DND-41 (cell line): Measurements from ENCODE around the gene NUP214.

Experiments
- EZH2 ChIP-seq: IDR thresholded peaks from 3 replicates; pipeline ENCODE4 v1.6.1; 2012; ENCODE audit warnings: borderline replicate concordance, low read depth, mild to moderate bottlenecking, moderate library complexity, low read length, inconsistent platforms; ENCODE audit not compliant: severe bottlenecking
- TF ChIP-seq, protein P1 (sequence below): IDR thresholded peaks from 2 replicates; pipeline ENCODE4 v1.5.1; 2012; ENCODE audit warnings: borderline replicate concordance, low read length, moderate library complexity, mild to moderate bottlenecking; ENCODE audit not compliant: poor library complexity, severe bottlenecking; ENCODE audit errors: extremely low read depth

DNA sequence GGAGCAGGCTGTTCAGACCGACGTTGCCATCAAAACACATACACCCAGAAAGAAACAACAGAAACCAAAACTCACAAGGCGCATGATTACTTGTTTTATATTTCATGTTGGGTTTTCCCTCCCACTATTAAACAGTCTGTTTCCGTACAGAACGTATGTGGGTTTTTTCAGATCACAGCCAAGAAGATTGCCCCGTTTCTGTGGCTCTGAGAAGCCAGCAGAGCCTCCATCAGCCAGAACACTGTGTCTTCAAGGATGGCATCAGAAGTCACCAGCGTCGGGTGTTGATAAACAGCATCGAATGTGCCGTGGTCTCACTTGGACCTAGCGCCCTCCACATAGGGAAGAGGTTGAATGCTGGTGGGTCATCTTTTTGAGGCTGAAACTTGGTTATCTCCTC, 108.2 kb downstream of the NUP214 start:
- TF ChIP-seq, protein P1, sequence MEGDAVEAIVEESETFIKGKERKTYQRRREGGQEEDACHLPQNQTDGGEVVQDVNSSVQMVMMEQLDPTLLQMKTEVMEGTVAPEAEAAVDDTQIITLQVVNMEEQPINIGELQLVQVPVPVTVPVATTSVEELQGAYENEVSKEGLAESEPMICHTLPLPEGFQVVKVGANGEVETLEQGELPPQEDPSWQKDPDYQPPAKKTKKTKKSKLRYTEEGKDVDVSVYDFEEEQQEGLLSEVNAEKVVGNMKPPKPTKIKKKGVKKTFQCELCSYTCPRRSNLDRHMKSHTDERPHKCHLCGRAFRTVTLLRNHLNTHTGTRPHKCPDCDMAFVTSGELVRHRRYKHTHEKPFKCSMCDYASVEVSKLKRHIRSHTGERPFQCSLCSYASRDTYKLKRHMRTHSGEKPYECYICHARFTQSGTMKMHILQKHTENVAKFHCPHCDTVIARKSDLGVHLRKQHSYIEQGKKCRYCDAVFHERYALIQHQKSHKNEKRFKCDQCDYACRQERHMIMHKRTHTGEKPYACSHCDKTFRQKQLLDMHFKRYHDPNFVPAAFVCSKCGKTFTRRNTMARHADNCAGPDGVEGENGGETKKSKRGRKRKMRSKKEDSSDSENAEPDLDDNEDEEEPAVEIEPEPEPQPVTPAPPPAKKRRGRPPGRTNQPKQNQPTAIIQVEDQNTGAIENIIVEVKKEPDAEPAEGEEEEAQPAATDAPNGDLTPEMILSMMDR, result no peak
- no peak for TF ChIP-seq EZH2
